ENCODE data around the gene CCDC154.

DNA sequence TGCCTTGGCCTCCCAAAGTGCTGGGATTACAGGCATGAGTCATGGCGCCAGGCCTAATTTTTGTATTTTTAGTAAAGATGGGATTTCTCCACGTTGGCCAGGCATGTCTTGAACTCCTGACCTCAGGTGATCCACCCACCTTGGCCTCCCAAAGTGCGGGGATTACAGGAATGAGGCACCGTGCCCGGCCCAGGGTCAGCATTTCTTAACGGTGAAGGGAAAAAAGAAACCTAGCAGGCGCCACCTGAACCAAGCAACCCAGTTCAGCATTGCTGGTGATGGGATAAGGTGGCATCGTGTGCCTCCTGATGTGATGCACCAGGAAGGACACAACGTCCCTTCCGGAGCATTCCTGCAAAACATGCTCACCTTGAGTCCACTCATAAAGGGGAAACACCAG, 32.7 kb upstream of the CCDC154 start:
- TF ChIP-seq, protein P1, sequence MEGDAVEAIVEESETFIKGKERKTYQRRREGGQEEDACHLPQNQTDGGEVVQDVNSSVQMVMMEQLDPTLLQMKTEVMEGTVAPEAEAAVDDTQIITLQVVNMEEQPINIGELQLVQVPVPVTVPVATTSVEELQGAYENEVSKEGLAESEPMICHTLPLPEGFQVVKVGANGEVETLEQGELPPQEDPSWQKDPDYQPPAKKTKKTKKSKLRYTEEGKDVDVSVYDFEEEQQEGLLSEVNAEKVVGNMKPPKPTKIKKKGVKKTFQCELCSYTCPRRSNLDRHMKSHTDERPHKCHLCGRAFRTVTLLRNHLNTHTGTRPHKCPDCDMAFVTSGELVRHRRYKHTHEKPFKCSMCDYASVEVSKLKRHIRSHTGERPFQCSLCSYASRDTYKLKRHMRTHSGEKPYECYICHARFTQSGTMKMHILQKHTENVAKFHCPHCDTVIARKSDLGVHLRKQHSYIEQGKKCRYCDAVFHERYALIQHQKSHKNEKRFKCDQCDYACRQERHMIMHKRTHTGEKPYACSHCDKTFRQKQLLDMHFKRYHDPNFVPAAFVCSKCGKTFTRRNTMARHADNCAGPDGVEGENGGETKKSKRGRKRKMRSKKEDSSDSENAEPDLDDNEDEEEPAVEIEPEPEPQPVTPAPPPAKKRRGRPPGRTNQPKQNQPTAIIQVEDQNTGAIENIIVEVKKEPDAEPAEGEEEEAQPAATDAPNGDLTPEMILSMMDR (optimal IDR thresholded peaks at IDR 0.05 in 1 of 3, IDR thresholded peaks at IDR 0.05 in 1 of 3, conservative IDR thresholded peaks at IDR 0.05 in 1 of 3; ENCODE audit: extremely low read depth in 1 of 3, insufficient read depth in 2 of 3, low read length in 3 of 3), result no peak
- TF ChIP-seq EZH2 (IDR thresholded peaks at IDR 0.05; ENCODE audit: low read length), result no peak
